K562 (cell line): ENCODE results near the gene CFP. TPM values are rescaled to one million over a fixed set of nuclear protein-coding genes. Genes with fewer than 3 reads are reported as not detected.

Experiments
- ATAC-seq: fragments of 200-7000 bp; cut with Tn5 transposase; 3 replicates; pipeline ENCODE4 v1.9.1; 2020; ENCODE audit warnings: moderate library complexity
- BruUV-seq: library from RNA; stranded (reverse); fragments of 400-500 nt; replicated peaks from 2 replicates; lab custom pipeline; 2021; lab: Mats Ljungman, UMichigan
- CTCF ChIA-PET: fragments of 300-600 bp; formaldehyde crosslinking; extraction: SDS; loops from one replicate; lab custom pipeline; 2021; ENCODE audit warnings: low intra/inter-chr PET ratio; lab: Yijun Ruan, JAX
- POLR2A ChIA-PET: fragments of 300-600, 350-650 bp; sonication (Branson Sonifier 250); formaldehyde crosslinking; extraction: SDS; loops from one replicate; lab custom pipeline; 2021; ENCODE audit warnings: antibody characterized with exemption, inconsistent platforms; lab: Yijun Ruan, JAX
- DNase-seq, 4 experiments: peaks; one replicate each; pipeline versions ENCODE4 v3.0.0 to v3.0.0-alpha.2; 2011 to 2018; ENCODE audit warnings: low spot score in 3 of 4, mixed read lengths in 3 of 4; ENCODE audit errors: extremely low read depth in 1 of 4
- FAIRE-seq: peaks from 2 replicates; lab custom pipeline; 2011; peaks lifted over from hg19 to GRCh38; lab: Jason Lieb, UNC
- H2AFZ ChIP-seq: 2 replicates; pipeline ENCODE4 v1.6.0; 2011; ENCODE audit warnings: low read depth, low read length, control low read depth, inconsistent platforms
- H3K27ac ChIP-seq: fragments of 200-600 bp; 3 replicates; pipeline ENCODE4 v1.8.0; 2011; ENCODE audit warnings: low read depth, mild to moderate bottlenecking, control low read depth, inconsistent platforms, low read length, moderate library complexity, mixed read lengths; ENCODE audit errors: extremely low read depth
- H3K27me3 ChIP-seq, 2 experiments: fragments of 300-600 bp in 1 of 2; 2 replicates in 1 of 2; 3 replicates in 1 of 2; pipeline versions ENCODE4 v1.6.0 to v1.8.0; 2011; ENCODE audit warnings: inconsistent platforms in 2 of 2, low read length in 2 of 2, mild to moderate bottlenecking in 1 of 2, mixed read lengths in 1 of 2, moderate library complexity in 1 of 2; ENCODE audit not compliant: control insufficient read depth in 2 of 2, insufficient read depth in 2 of 2
- H3K36me3 ChIP-seq: fragments of 300-600 bp; 3 replicates; pipeline ENCODE4 v1.8.0; 2011; ENCODE audit warnings: mild to moderate bottlenecking, low read length, inconsistent platforms; ENCODE audit not compliant: control insufficient read depth, insufficient read depth
- H3K4me1 ChIP-seq, 2 experiments: fragments of 200-600 bp in 1 of 2; replicated peaks in 1 of 2; 2 replicates in 1 of 2; 3 replicates in 1 of 2; pipeline versions ENCODE4 v1.5.1 to v1.8.0; 2011; ENCODE audit warnings: inconsistent platforms in 2 of 2, low read length in 2 of 2, mild to moderate bottlenecking in 1 of 2, mixed read lengths in 1 of 2, moderate library complexity in 1 of 2; ENCODE audit not compliant: control insufficient read depth in 2 of 2, insufficient read depth in 2 of 2
- H3K4me2 ChIP-seq: 2 replicates; pipeline ENCODE4 v1.6.1; 2011; ENCODE audit warnings: low read length, control low read depth, inconsistent platforms, mixed read lengths; ENCODE audit not compliant: insufficient read depth
- H3K4me3 ChIP-seq: fragments of 200-600 bp; sonication (generic), shearing (Covaris generic); 2 replicates; pipeline ENCODE4 v1.5.1; 2016; ENCODE audit warnings: control low read depth, inconsistent platforms
- H3K79me2 ChIP-seq: fragments of 200-600 bp; 3 replicates; pipeline ENCODE4 v1.8.0; 2011; ENCODE audit warnings: low read length, inconsistent platforms; ENCODE audit not compliant: control insufficient read depth, insufficient read depth
- H3K9ac ChIP-seq, 2 experiments: 2 replicates each; pipeline versions ENCODE4 v1.6.0 to v1.6.1; 2011; ENCODE audit warnings: low read depth in 2 of 2, low read length in 2 of 2, control low read depth in 1 of 2, inconsistent platforms in 1 of 2, mild to moderate bottlenecking in 1 of 2, mixed read lengths in 1 of 2; ENCODE audit not compliant: insufficient read depth in 1 of 2
- H3K9me1 ChIP-seq: one replicate; pipeline ENCODE4 v1.6.0; 2011; ENCODE audit warnings: inconsistent platforms, mild to moderate bottlenecking, low read length, moderate library complexity; ENCODE audit not compliant: control insufficient read depth, insufficient read depth
- H3K9me3 ChIP-seq: replicated peaks from 2 replicates; pipeline ENCODE4 v1.5.1; 2011; ENCODE audit warnings: low read depth, low read length, inconsistent platforms; ENCODE audit not compliant: control insufficient read depth, insufficient read depth
- H4K20me1 ChIP-seq: replicated peaks from 2 replicates; pipeline ENCODE4 v1.6.1; 2011; ENCODE audit warnings: low read length, inconsistent platforms, mixed read lengths; ENCODE audit not compliant: control insufficient read depth, insufficient read depth
- AFF1 ChIP-seq, 2 experiments: fragments of 450-650 bp; IDR thresholded peaks; 2 replicates each; pipeline ENCODE4 v1.6.1; 2018; ENCODE audit warnings: mild to moderate bottlenecking in 2 of 2, low read depth in 1 of 2; ENCODE audit not compliant: partially characterized antibody in 2 of 2
- GTF2E2 ChIP-seq: fragments of 200-800 bp; sonication (Bioruptor generic); IDR thresholded peaks from 2 replicates; pipeline ENCODE4 v1.6.1; 2016; ENCODE audit warnings: missing genetic modification characterization, missing compliant biosample characterization
- HDAC1 ChIP-seq, 2 experiments: fragments of 450-650 bp; IDR thresholded peaks; 2 replicates each; pipeline ENCODE4 v1.6.1; 2016 to 2017; ENCODE audit warnings: inconsistent platforms in 1 of 2, mild to moderate bottlenecking in 1 of 2, moderate library complexity in 1 of 2
- NFRKB ChIP-seq: fragments of 450-650 bp; IDR thresholded peaks from 2 replicates; pipeline ENCODE4 v1.6.1; 2016; ENCODE audit warnings: low read depth
- RBM34 ChIP-seq: fragments of 200-400 bp; formaldehyde crosslinking; IDR thresholded peaks from 2 replicates; pipeline ENCODE4 v1.6.1; 2018; ENCODE audit warnings: low read length, borderline replicate concordance; ENCODE audit not compliant: insufficient read depth
- RCOR1 ChIP-seq, 2 experiments: IDR thresholded peaks; 2 replicates each; pipeline ENCODE4 v1.6.1; 2012; ENCODE audit warnings: low read depth in 2 of 2, low read length in 2 of 2, borderline replicate concordance in 1 of 2, improper control_type of control experiment in 1 of 2
- TAF9B ChIP-seq: fragments of 450-650 bp; IDR thresholded peaks from 2 replicates; pipeline ENCODE4 v1.6.1; 2018; ENCODE audit warnings: mild to moderate bottlenecking; ENCODE audit not compliant: partially characterized antibody
- ZC3H4 ChIP-seq: sonication (generic); formaldehyde crosslinking; IDR thresholded peaks from 2 replicates; pipeline ENCODE4 v1.9.0; 2021; ENCODE audit warnings: missing genetic modification reagents, borderline replicate concordance
- ZFX ChIP-seq: sonication (generic); formaldehyde crosslinking; IDR thresholded peaks from 2 replicates; pipeline ENCODE4 v1.8.0; 2022; ENCODE audit warnings: mild to moderate bottlenecking, missing genetic modification reagents, moderate library complexity
- ZKSCAN1 ChIP-seq: fragments of 150-350 bp; IDR thresholded peaks from 2 replicates; pipeline ENCODE4 v1.6.1; 2016; ENCODE audit warnings: low read depth, low read length
- ZNF764 ChIP-seq: fragments of 250-450 bp; sonication (Bioruptor Pico); IDR thresholded peaks from 2 replicates; pipeline ENCODE4 v1.4.0; 2020; ENCODE audit warnings: low read depth, mild to moderate bottlenecking, moderate library complexity
- WGBS: fragments of 100-300 bp; shearing (Covaris generic); methylation state at CpG from one replicate; pipeline ENCODE4 v1.1.6; 2016; ENCODE audit warnings: low coverage, mixed read lengths; ENCODE audit not compliant: insufficient coverage; ENCODE audit errors: missing lambda C conversion rate; 5-methylcytosine and 5-hydroxymethylcytosine counted together
- in situ Hi-C: fragments of 300-500 bp; cut with MboI; formaldehyde crosslinking; loops from 4 replicates; pipeline ENCODE4 v1.15.0; 2018; ENCODE audit warnings: inconsistent platforms, mixed read lengths
- intact Hi-C: fragments of 100-400 bp; cut with micrococcal nuclease; formaldehyde crosslinking; loops from 2 replicates; pipeline ENCODE4 v1.14.2; 2022
- polyA plus RNA-seq, 8 experiments: library from polyadenylated mRNA; depleted of rRNA in 4 of 8; stranded (reverse) in 5 of 8; unstranded in 3 of 8; fragments of >200 nt; fragmentation: Nextera tagmentation in 2 of 8; fragmentation: Illumina TruSeq in 1 of 8; extraction: Ambion mirVana in 2 of 8; extraction: Trizol in 1 of 8; gene quantifications; 2 replicates each; pipeline versions ENCODE4 v1.2.1 to v1.2.3, GENCODE V29; 2011 to 2014; ENCODE audit warnings: inconsistent platforms in 1 of 8, missing spikeins in 1 of 8
- total RNA-seq, 7 experiments: library from RNA; depleted of rRNA in 6 of 7; stranded (reverse); fragments of >200 nt in 6 of 7; fragmentation: Illumina TruSeq in 2 of 7; extraction: Trizol in 2 of 7; gene quantifications; 2 replicates each; pipeline versions ENCODE4 v1.2.1 to v1.2.3, GENCODE V29; 2011 to 2021; ENCODE audit warnings: low replicate concordance in 1 of 7
- TF ChIP-seq, protein P1 (sequence below), 2 experiments: IDR thresholded peaks; 2 replicates each; pipeline ENCODE4 v1.6.1; 2011; ENCODE audit warnings: borderline replicate concordance in 1 of 2, control low read depth in 1 of 2, low read depth in 1 of 2, low read length in 1 of 2, mild to moderate bottlenecking in 1 of 2, mixed read lengths in 1 of 2, moderate library complexity in 1 of 2; ENCODE audit not compliant: insufficient read depth in 1 of 2, insufficient read length in 1 of 2, poor library complexity in 1 of 2, severe bottlenecking in 1 of 2; ENCODE audit errors: extremely low read depth in 1 of 2
- TF ChIP-seq, protein P2 (sequence below): sonication (generic); formaldehyde crosslinking; IDR thresholded peaks from 2 replicates; pipeline ENCODE4 v1.9.0; 2022; ENCODE audit warnings: mild to moderate bottlenecking, missing genetic modification reagents

The CFP gene
- total and polyA plus RNA-seq, 9 of the 15 experiments (the other 6 are each of a cell fraction or from before 2014, with no cell fraction given), result 0.18 to 2.0 (median 0.55) TPM

- no peak for TF ChIP-seq ZNF764
- peak; percentile 32; the same call in 1 of the 2 replicates for TF ChIP-seq GTF2E2 (tag)
- TF ChIP-seq, protein P1, sequence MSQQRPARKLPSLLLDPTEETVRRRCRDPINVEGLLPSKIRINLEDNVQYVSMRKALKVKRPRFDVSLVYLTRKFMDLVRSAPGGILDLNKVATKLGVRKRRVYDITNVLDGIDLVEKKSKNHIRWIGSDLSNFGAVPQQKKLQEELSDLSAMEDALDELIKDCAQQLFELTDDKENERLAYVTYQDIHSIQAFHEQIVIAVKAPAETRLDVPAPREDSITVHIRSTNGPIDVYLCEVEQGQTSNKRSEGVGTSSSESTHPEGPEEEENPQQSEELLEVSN (IDR thresholded peaks at IDR 0.05; ENCODE audit: borderline replicate concordance in 1 of 2, extremely low read depth in 1 of 2, insufficient read depth in 1 of 2, insufficient read length in 1 of 2, low read depth in 1 of 2, low read length in 1 of 2, poor library complexity in 1 of 2, severe bottlenecking in 1 of 2), result peak in 1 of 2 experiments; percentile 96
- no peak for TF ChIP-seq ZKSCAN1
- no peak for TF ChIP-seq ZC3H4 (CRISPR knock-in tag)
Observed at GRCh38 chrX:47659421-47659726, 29.6 kb upstream of the CFP start (continued).

- peaks cover 29% of the 10 kb centered on the region for H3K79me2 ChIP-seq
- CTCF ChIA-PET, result no interaction called here
- in situ Hi-C loops (no loop called here), intact Hi-C loops (loop anchor here (2.0 kb wide), 1 partner anchor 24 kb away; no protein-coding TSS in a partner anchor)
- POLR2A ChIA-PET, result no interaction called here
- under 1% methylated on average over 37 of the region's 54 CpGs for WGBS
- H3K27me3 ChIP-seq, result no peaks in the 10 kb centered on the region
- H3K4me3 ChIP-seq, result peak within 1 kb of the TSS; percentile 55
- H2AFZ ChIP-seq, result peak within 1 kb of the TSS; percentile 84
- peaks cover 15 to 50% of the 10 kb centered on the region in 2 experiments for H3K4me1 ChIP-seq
- peak; percentile 82 to 97 (median 87) for DNase-seq
- peak within 1 kb of the TSS; percentile 95 to 100 for H3K9ac ChIP-seq
- ATAC-seq, result peak; percentile 92
- H3K9me3 ChIP-seq, result no peaks in the 10 kb centered on the region
- peaks cover 3% of the 10 kb centered on the region for H3K9me1 ChIP-seq
- H3K27ac ChIP-seq, result peak within 1 kb of the TSS; percentile 97
- BruUV-seq, result no TSS peak
- no peaks in the 10 kb centered on the region for H4K20me1 ChIP-seq
- FAIRE-seq, result peak; percentile 91
- peak within 1 kb of the TSS; percentile 81 for H3K4me2 ChIP-seq
- peaks cover 43% of the 10 kb centered on the region for H3K36me3 ChIP-seq
- TF ChIP-seq, protein P2, sequence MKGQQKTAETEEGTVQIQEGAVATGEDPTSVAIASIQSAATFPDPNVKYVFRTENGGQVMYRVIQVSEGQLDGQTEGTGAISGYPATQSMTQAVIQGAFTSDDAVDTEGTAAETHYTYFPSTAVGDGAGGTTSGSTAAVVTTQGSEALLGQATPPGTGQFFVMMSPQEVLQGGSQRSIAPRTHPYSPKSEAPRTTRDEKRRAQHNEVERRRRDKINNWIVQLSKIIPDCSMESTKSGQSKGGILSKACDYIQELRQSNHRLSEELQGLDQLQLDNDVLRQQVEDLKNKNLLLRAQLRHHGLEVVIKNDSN (CRISPR knock-in tag), result peak; percentile 65
- peak in 1 of 2 experiments; percentile 89; a peak in 2 of 4 replicates for TF ChIP-seq HDAC1 (IDR thresholded peaks at IDR 0.05)
- TF ChIP-seq ZFX (CRISPR knock-in tag), result peak; percentile 96
- peak; percentile 94 for TF ChIP-seq NFRKB
- TF ChIP-seq TAF9B, result peak; percentile 86
- TF ChIP-seq RCOR1 (IDR thresholded peaks at IDR 0.05; ENCODE audit: borderline replicate concordance in 1 of 2, low read depth in 2 of 2, low read length in 2 of 2), result peak in 1 of 2 experiments; percentile 41; a peak in 1 of 4 replicates
- TF ChIP-seq AFF1 (IDR thresholded peaks at IDR 0.05; ENCODE audit: low read depth in 1 of 2, partially characterized antibody in 2 of 2), result peak in 1 of 2 experiments; percentile 70
- no peak for TF ChIP-seq RBM34
Observed at GRCh38 chrX:47658684-47659420, 29.1 kb upstream of the CFP start, which contains the start of gene UXT. Gene UXT (minus strand): TSS chrX:47659180. CDS start chrX:47658927, 253 bp downstream.
